Endothelial cell (in vitro differentiated cells): ENCODE measurements around the gene ADTRP. TPM values are rescaled to one million over a fixed set of nuclear protein-coding genes. Genes with fewer than 3 reads are reported as not detected.

Experiments used
- DNase-seq: peaks from one replicate; pipeline ENCODE4 v3.0.0; 2021; ENCODE audit warnings: low spot score
- H3K27ac Mint-ChIP-seq: one replicate; pipeline ENCODE4 v1.8.0; 2021; ENCODE audit warnings: mixed read lengths, inconsistent platforms; ENCODE audit not compliant: unreplicated experiment
- H3K27me3 Mint-ChIP-seq: one replicate; pipeline ENCODE4 v1.8.0; 2021; ENCODE audit warnings: mild to moderate bottlenecking, moderate library complexity, mixed read lengths, inconsistent platforms; ENCODE audit not compliant: unreplicated experiment
- H3K36me3 Mint-ChIP-seq: one replicate; pipeline ENCODE4 v1.8.0; 2021; ENCODE audit warnings: mild to moderate bottlenecking, low read depth, mixed read lengths, inconsistent platforms; ENCODE audit not compliant: unreplicated experiment
- H3K4me1 Mint-ChIP-seq: one replicate; pipeline ENCODE4 v1.8.0; 2021; ENCODE audit warnings: mild to moderate bottlenecking, mixed read lengths, inconsistent platforms; ENCODE audit not compliant: unreplicated experiment
- H3K4me3 Mint-ChIP-seq: one replicate; pipeline ENCODE4 v1.8.0; 2021; ENCODE audit warnings: mild to moderate bottlenecking, mixed read lengths, inconsistent platforms; ENCODE audit not compliant: unreplicated experiment
- H3K9me3 Mint-ChIP-seq: one replicate; pipeline ENCODE4 v1.8.0; 2021; ENCODE audit warnings: mixed read lengths, inconsistent platforms; ENCODE audit not compliant: unreplicated experiment
- CTCF ChIP-seq: fragments of 200-600 bp; sonication (generic); IDR thresholded peaks from one replicate; pipeline ENCODE4 v1.5.0; 2021; ENCODE audit warnings: antibody characterized with exemption; ENCODE audit not compliant: unreplicated experiment
- total RNA-seq: library from RNA; stranded (reverse); fragmentation: NEBNext Ultra II Directional; extraction: Animal tissue kit (Norgen Biotek cat#: 25700); gene quantifications from one replicate; pipeline ENCODE4 v1.2.1, GENCODE V29; 2021; ENCODE audit not compliant: unreplicated experiment

The ADTRP gene
- total RNA-seq, 1 donor from 2014 or later = not detected

- TF ChIP-seq CTCF = no peak
- Mint-ChIP-seq H3K9me3 (no peaks in the 10 kb centered on the region), H3K4me1 (no peaks in the 10 kb centered on the region), H3K27me3 (no peaks in the 10 kb centered on the region), H3K27ac (no peak overlapping the region), H3K4me3 (no peak overlapping the region), H3K36me3 (no peaks in the 10 kb centered on the region)
- DNase-seq = no peak
Observed at GRCh38 chr6:11813606-11814005, 35.0 kb upstream of the ADTRP start.

- Mint-ChIP-seq H3K27me3 (no peaks in the 10 kb centered on the region), H3K4me3 (no peak overlapping the region), H3K9me3 (no peaks in the 10 kb centered on the region), H3K4me1 (no peaks in the 10 kb centered on the region), H3K36me3 (no peaks in the 10 kb centered on the region), H3K27ac (no peak overlapping the region)
- DNase-seq = no peak
- TF ChIP-seq CTCF = no peak
Observed at GRCh38 chr6:11812951-11813350, 34.3 kb upstream of the ADTRP start.

GRCh38 chr6:11812439-11812838, 33.8 kb upstream of the ADTRP start:
- Mint-ChIP-seq H3K4me1 (no peaks in the 10 kb centered on the region), H3K4me3 (no peak overlapping the region), H3K27ac (no peak overlapping the region), H3K27me3 (no peaks in the 10 kb centered on the region), H3K9me3 (no peaks in the 10 kb centered on the region), H3K36me3 (no peaks in the 10 kb centered on the region)
- TF ChIP-seq CTCF = no peak
- no peak for DNase-seq

GRCh38 chr6:11811644-11812264, 33.2 kb upstream of the ADTRP start:
- Mint-ChIP-seq H3K36me3 (no peaks in the 10 kb centered on the region), H3K27ac (no peak overlapping the region), H3K4me1 (no peaks in the 10 kb centered on the region), H3K9me3 (no peaks in the 10 kb centered on the region), H3K4me3 (no peak overlapping the region), H3K27me3 (no peaks in the 10 kb centered on the region)
- TF ChIP-seq CTCF = no peak
- DNase-seq = no peak

GRCh38 chr6:11810854-11811643, 32.4 kb upstream of the ADTRP start:
- no peaks in the 10 kb centered on the region for H3K27me3 Mint-ChIP-seq
- no peaks in the 10 kb centered on the region for H3K9me3 Mint-ChIP-seq
- H3K4me3 Mint-ChIP-seq = no peak overlapping the region
- H3K27ac Mint-ChIP-seq = no peak overlapping the region
- H3K4me1 Mint-ChIP-seq = no peaks in the 10 kb centered on the region
- no peak for TF ChIP-seq CTCF
- H3K36me3 Mint-ChIP-seq = no peaks in the 10 kb centered on the region
- no peak for DNase-seq
